A673 (cell line): ENCODE measurements around the gene KCNT2.

Experiments
- CTCF ChIP-seq: fragments of 300-800, 200-600 bp; sonication (generic); conservative IDR thresholded peaks from 2 replicates; pipeline ENCODE4 v1.5.1; 2017; ENCODE audit warnings: low read depth, mild to moderate bottlenecking, antibody characterized with exemption, low read length, moderate library complexity, mixed read lengths
- EZH2 ChIP-seq: fragments of 200-600 bp; sonication (generic); IDR thresholded peaks from 2 replicates; pipeline ENCODE4 v1.6.1; 2017; ENCODE audit warnings: borderline replicate concordance, low read depth, mild to moderate bottlenecking, mixed read lengths, antibody characterized with exemption, low read length; ENCODE audit not compliant: poor library complexity, severe bottlenecking

- TF ChIP-seq CTCF = no peak
- no peak for TF ChIP-seq EZH2
These were observed 305.3 kb downstream of the KCNT2 start for GRCh38 chr1:196302981-196303380.
